Keratinocyte (primary cell): Measurements from ENCODE around the gene SPECC1.

ENCODE experiments used
- EZH2 ChIP-seq: IDR thresholded peaks from one replicate; pipeline ENCODE4 v1.6.1; 2012; ENCODE audit warnings: inconsistent platforms, mild to moderate bottlenecking, low read length, moderate library complexity
- TF ChIP-seq, protein P1 (sequence below), 3 experiments: IDR thresholded peaks in 1 of 3; conservative IDR thresholded peaks in 1 of 3; optimal IDR thresholded peaks in 1 of 3; 2 replicates in 2 of 3; 3 replicates in 1 of 3; pipeline versions ENCODE3 to v1.5.1; 2011; ENCODE audit warnings: low read length in 3 of 3, mild to moderate bottlenecking in 3 of 3, moderate library complexity in 2 of 3, control low read depth in 1 of 3, inconsistent platforms in 1 of 3; ENCODE audit not compliant: insufficient read depth in 2 of 3; ENCODE audit errors: extremely low read depth in 1 of 3

DNA sequence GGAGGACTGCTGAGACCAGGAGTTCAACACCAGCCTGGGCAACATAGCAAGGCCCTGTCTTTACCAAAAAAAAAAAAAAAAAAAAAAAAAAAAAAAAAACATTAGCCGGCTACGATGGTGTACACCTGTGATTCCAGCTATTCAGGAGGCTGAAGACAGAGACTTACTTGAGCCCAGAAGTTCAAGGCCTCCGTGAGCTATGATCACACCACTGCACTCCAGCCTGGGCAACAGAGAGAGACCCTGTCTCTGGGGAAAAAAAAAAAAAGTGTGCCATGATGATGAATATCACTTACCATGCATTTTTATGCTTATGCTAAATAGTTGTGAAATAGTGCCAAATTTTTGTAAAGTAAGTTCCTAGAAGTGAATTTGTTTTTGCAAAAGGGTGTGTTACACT, 261.2 kb downstream of the SPECC1 start:
- TF ChIP-seq, protein P1, sequence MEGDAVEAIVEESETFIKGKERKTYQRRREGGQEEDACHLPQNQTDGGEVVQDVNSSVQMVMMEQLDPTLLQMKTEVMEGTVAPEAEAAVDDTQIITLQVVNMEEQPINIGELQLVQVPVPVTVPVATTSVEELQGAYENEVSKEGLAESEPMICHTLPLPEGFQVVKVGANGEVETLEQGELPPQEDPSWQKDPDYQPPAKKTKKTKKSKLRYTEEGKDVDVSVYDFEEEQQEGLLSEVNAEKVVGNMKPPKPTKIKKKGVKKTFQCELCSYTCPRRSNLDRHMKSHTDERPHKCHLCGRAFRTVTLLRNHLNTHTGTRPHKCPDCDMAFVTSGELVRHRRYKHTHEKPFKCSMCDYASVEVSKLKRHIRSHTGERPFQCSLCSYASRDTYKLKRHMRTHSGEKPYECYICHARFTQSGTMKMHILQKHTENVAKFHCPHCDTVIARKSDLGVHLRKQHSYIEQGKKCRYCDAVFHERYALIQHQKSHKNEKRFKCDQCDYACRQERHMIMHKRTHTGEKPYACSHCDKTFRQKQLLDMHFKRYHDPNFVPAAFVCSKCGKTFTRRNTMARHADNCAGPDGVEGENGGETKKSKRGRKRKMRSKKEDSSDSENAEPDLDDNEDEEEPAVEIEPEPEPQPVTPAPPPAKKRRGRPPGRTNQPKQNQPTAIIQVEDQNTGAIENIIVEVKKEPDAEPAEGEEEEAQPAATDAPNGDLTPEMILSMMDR (optimal IDR thresholded peaks at IDR 0.05 in 1 of 3, IDR thresholded peaks at IDR 0.05 in 1 of 3, conservative IDR thresholded peaks at IDR 0.05 in 1 of 3; ENCODE audit: extremely low read depth in 1 of 3, insufficient read depth in 2 of 3, low read length in 3 of 3), result no peak
- no peak for TF ChIP-seq EZH2
